MCF 10A (cell line): Measurements from ENCODE around the gene NSD1. TPM values are rescaled to one million over a fixed set of nuclear protein-coding genes. Genes with fewer than 3 reads are reported as not detected.

Experiments used
- BruUV-seq: library from RNA; stranded (reverse); fragments of 400-500 nt; replicated peaks from 2 replicates; lab custom pipeline; 2021; lab: Mats Ljungman, UMichigan
- CTCF ChIA-PET: fragments of 300-600 bp; sonication (Branson Sonifier 250); formaldehyde crosslinking; extraction: SDS; loops from one replicate; lab custom pipeline; 2021; ENCODE audit warnings: antibody characterized with exemption, inconsistent platforms; lab: Yijun Ruan, JAX
- POLR2A ChIA-PET: fragments of 300-600, 350-650 bp; sonication (Branson Sonifier 250); formaldehyde crosslinking; extraction: SDS; loops from one replicate; lab custom pipeline; 2020; ENCODE audit warnings: antibody characterized with exemption, inconsistent platforms; lab: Yijun Ruan, JAX
- DNase-seq: peaks from one replicate; pipeline ENCODE4 v3.0.0-alpha.2; 2018; ENCODE audit not compliant: unreplicated experiment
- H3K27ac Mint-ChIP-seq: one replicate; pipeline ENCODE4 v1.8.0; 2022; ENCODE audit warnings: mild to moderate bottlenecking, low read depth, mixed read lengths; ENCODE audit not compliant: unreplicated experiment
- H3K27me3 Mint-ChIP-seq: one replicate; pipeline ENCODE4 v1.8.0; 2022; ENCODE audit warnings: mixed read lengths; ENCODE audit not compliant: insufficient read depth, unreplicated experiment
- H3K36me3 Mint-ChIP-seq: one replicate; pipeline ENCODE4 v1.8.0; 2022; ENCODE audit warnings: mild to moderate bottlenecking, moderate library complexity, mixed read lengths; ENCODE audit not compliant: insufficient read depth, unreplicated experiment
- H3K4me1 Mint-ChIP-seq: one replicate; pipeline ENCODE4 v1.8.0; 2022; ENCODE audit warnings: mixed read lengths; ENCODE audit not compliant: insufficient read depth, unreplicated experiment
- H3K4me3 Mint-ChIP-seq: one replicate; pipeline ENCODE4 v1.8.0; 2022; ENCODE audit warnings: mild to moderate bottlenecking, moderate library complexity, mixed read lengths; ENCODE audit not compliant: unreplicated experiment
- H3K9me3 Mint-ChIP-seq: one replicate; pipeline ENCODE4 v1.8.0; 2022; ENCODE audit warnings: mixed read lengths; ENCODE audit not compliant: unreplicated experiment
- intact Hi-C: fragments of 100-400 bp; cut with micrococcal nuclease; formaldehyde crosslinking; loops from 2 replicates; pipeline ENCODE4 v1.14.1; 2022
- total RNA-seq: library from RNA; stranded (reverse); gene quantifications from 2 replicates; pipeline ENCODE4 v1.2.3, GENCODE V29; 2022
- TF ChIP-seq, protein P1 (sequence below): fragments of 200-600 bp; IDR thresholded peaks from one replicate; pipeline ENCODE4 v1.8.0; 2022; ENCODE audit warnings: antibody characterized with exemption, mild to moderate bottlenecking; ENCODE audit not compliant: unreplicated experiment

Gene NSD1
- total RNA-seq, 1 experiment from 2014 or later, result 110 TPM

DNA sequence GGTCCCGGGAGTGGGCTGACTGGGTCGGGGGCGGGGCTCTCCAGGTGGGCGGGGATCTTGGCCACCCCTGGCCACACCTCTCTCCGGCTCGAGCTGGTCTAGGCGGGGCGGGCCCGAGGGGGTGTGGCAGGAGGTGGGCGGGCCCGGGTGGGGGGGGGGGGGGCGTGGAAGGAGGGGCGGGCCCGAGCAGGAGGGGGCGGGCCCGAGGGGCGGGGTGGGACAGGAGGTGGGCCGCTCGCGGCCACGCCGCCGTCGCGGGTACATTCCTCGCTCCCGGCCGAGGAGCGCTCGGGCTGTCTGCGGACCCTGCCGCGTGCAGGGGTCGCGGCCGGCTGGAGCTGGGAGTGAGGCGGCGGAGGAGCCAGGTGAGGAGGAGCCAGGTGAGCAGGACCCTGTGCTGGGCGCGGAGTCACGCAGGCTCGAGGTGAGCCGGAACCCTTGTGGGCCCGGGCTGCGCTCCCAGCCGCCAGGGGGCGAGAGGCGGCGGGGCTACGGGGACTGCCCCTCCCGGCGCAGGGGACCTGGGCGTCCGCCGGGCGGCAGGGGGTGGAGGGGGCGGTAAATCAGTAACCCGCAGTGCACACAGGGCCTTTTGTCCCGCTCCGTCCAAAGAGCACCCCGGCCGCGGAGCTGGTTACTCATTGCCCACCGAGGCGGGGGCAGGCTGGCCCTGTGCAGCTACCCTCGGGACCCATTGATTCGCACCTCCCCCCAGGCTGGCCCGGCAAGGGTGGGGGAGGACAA, 46.7 kb upstream of the NSD1 start, which contains the start of gene FGFR4:
FGFR4 (plus strand) TSS at position 262 of the 744 bp plus-strand sequence. CDS start 2,688 bp downstream, outside the sequence.
- ChIA-PET POLR2A (interaction anchor here (0.7 to 1.4 kb wide), 4 partner anchors 13 to 42 kb away, joined by 3 read pairs; no protein-coding TSS in a partner anchor), CTCF (interaction anchor here (0.6 to 6.5 kb wide), 9 partner anchors 9 to 364 kb away, joined by 3 to 91 read pairs (median 3); no protein-coding TSS in a partner anchor)
- TF ChIP-seq, protein P1, sequence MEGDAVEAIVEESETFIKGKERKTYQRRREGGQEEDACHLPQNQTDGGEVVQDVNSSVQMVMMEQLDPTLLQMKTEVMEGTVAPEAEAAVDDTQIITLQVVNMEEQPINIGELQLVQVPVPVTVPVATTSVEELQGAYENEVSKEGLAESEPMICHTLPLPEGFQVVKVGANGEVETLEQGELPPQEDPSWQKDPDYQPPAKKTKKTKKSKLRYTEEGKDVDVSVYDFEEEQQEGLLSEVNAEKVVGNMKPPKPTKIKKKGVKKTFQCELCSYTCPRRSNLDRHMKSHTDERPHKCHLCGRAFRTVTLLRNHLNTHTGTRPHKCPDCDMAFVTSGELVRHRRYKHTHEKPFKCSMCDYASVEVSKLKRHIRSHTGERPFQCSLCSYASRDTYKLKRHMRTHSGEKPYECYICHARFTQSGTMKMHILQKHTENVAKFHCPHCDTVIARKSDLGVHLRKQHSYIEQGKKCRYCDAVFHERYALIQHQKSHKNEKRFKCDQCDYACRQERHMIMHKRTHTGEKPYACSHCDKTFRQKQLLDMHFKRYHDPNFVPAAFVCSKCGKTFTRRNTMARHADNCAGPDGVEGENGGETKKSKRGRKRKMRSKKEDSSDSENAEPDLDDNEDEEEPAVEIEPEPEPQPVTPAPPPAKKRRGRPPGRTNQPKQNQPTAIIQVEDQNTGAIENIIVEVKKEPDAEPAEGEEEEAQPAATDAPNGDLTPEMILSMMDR, result peak; percentile 59
- H3K36me3 Mint-ChIP-seq, result peaks cover 7% of the 10 kb centered on the region
- peaks cover 22% of the 10 kb centered on the region for H3K27me3 Mint-ChIP-seq
- H3K27ac Mint-ChIP-seq, result no peak within 1 kb of the TSS
- no peaks in the 10 kb centered on the region for H3K9me3 Mint-ChIP-seq
- H3K4me1 Mint-ChIP-seq, result peaks cover 7% of the 10 kb centered on the region
- BruUV-seq, result no TSS peak
- peak; percentile 80 for DNase-seq
- intact Hi-C loops, result no loop called here
- H3K4me3 Mint-ChIP-seq, result peak within 1 kb of the TSS; percentile 24

DNA sequence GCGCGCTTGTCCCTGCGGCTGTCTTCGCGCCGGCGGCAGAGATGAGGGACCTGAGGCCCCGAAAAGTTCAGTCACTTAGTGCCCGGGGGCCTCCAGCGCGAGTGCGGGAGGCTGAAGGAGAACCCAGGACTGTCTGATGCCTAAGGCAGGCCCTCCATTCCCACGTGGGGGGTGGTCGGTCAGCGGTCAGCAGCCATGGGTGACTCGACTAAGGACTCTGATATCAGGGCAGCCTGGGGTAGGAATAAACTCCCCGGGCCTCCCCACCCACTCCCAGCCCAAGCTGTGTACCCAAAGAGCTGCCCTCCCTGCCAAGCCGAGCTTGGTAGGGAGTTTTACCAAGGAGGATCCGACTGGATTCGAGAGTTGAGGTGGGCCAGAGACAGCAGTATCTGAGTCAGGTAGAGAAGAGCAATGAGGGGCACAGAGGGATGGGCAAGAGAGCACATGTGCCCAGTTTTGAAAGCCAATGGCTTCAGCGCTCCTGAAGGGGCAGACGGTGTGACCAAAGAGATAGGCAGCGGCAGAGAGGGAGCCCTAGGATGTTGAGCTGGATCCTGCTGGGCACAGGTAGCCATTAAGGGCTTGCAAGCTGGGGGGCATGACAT, 46.1 kb upstream of the NSD1 start:
- TF ChIP-seq, protein P1, result no peak
- H3K36me3 Mint-ChIP-seq, result peaks cover 7% of the 10 kb centered on the region
- no peak overlapping the region for H3K4me3 Mint-ChIP-seq
- H3K27me3 Mint-ChIP-seq, result peaks cover 19% of the 10 kb centered on the region
- POLR2A ChIA-PET, result interaction anchor here (1.1 kb wide), 1 partner anchor 43 kb away, joined by 3 read pairs; no protein-coding TSS in a partner anchor
- no peak for DNase-seq
- intact Hi-C loops, result no loop called here
- no peak overlapping the region for H3K27ac Mint-ChIP-seq
- H3K9me3 Mint-ChIP-seq, result no peaks in the 10 kb centered on the region
- CTCF ChIA-PET, result interaction anchor here (0.6 to 6.5 kb wide), 6 partner anchors 14 to 365 kb away, joined by 3 to 91 read pairs (median 3); no protein-coding TSS in a partner anchor
- no TSS peak for BruUV-seq
- H3K4me1 Mint-ChIP-seq, result peaks cover 7% of the 10 kb centered on the region

DNA sequence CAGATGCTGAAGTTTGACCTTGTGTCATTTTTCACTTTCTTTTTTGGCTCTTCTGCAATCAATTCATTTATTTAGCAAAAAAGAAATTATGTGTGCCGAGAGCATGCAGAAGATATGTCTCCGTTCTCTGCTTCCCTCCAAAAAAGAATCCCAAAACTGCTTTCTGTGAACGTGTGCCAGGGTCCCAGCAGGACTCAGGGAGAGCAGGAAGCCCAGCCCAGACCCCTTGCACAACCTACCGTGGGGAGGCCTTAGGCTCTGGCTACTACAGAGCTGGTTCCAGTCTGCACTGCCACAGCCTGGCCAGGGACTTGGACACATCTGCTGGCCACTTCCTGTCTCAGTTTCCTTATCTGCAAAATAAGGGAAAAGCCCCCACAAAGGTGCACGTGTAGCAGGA, 44.4 kb upstream of the NSD1 start:
- Mint-ChIP-seq H3K27ac (no peak overlapping the region), H3K4me1 (peaks cover 7% of the 10 kb centered on the region), H3K9me3 (no peaks in the 10 kb centered on the region), H3K36me3 (peaks cover 7% of the 10 kb centered on the region), H3K27me3 (peaks cover 3% of the 10 kb centered on the region), H3K4me3 (no peak overlapping the region)
- intact Hi-C loops, result no loop called here
- no peak for DNase-seq
- TF ChIP-seq, protein P1, result no peak
- BruUV-seq, result no TSS peak
- POLR2A ChIA-PET, result no interaction called here
- CTCF ChIA-PET, result interaction anchor here (1.2 to 1.4 kb wide), 3 partner anchors 11 to 23 kb away, joined by 4 to 9 read pairs (median 6); no protein-coding TSS in a partner anchor
